GM12878 (cell line): ENCODE results near the gene CARD9. TPM values are rescaled to one million over a fixed set of nuclear protein-coding genes. Genes with fewer than 3 reads are reported as not detected.

Experiments
- ATAC-seq: fragments of 200-7000 bp; cut with Tn5 transposase; 3 replicates; pipeline ENCODE4 v1.9.1; 2020; ENCODE audit warnings: mild to moderate bottlenecking, moderate library complexity
- BruUV-seq: library from RNA; stranded (reverse); fragments of 400-500 nt; replicated peaks from 2 replicates; lab custom pipeline; 2021; lab: Mats Ljungman, UMichigan
- CTCF ChIA-PET: fragments of 300-600 bp; sonication (Branson Sonifier 250); formaldehyde crosslinking; extraction: SDS; loops from one replicate; lab custom pipeline; 2021; ENCODE audit warnings: inconsistent platforms; lab: Yijun Ruan, JAX
- POLR2A ChIA-PET: fragments of 350-600 bp; formaldehyde crosslinking; extraction: SDS; loops from one replicate; lab custom pipeline; 2021; ENCODE audit warnings: inconsistent platforms; lab: Charles Lee
- RAD21 ChIA-PET: fragments of 300-600 bp; sonication (Branson Sonifier 250); formaldehyde crosslinking; loops from one replicate; lab custom pipeline; 2023; ENCODE audit warnings: antibody characterized with exemption; ENCODE audit not compliant: unreplicated experiment; lab: Charles Lee
- SMC1A ChIA-PET: fragments of 300-600 bp; sonication (Branson Sonifier 250); formaldehyde crosslinking; loops from one replicate; lab custom pipeline; 2023; ENCODE audit not compliant: unreplicated experiment, uncharacterized antibody; lab: Charles Lee
- DNase-seq: peaks from one replicate; pipeline ENCODE4 v3.0.0-alpha.2; 2011; ENCODE audit warnings: low read depth, low spot score
- FAIRE-seq: peaks from 3 replicates; lab custom pipeline; 2011; peaks lifted over from hg19 to GRCh38; lab: Jason Lieb, UNC
- H2AFZ ChIP-seq: 2 replicates; pipeline ENCODE4 v1.6.0; 2011; ENCODE audit warnings: low read depth, low read length, control low read depth; ENCODE audit not compliant: control insufficient read depth
- H3K27ac ChIP-seq: 2 replicates; pipeline ENCODE4 v1.5.1; 2011; ENCODE audit warnings: control low read depth; ENCODE audit not compliant: control insufficient read depth, insufficient read depth
- H3K27me3 ChIP-seq, 2 experiments: replicated peaks in 1 of 2; 2 replicates each; pipeline versions ENCODE4 v1.6.0 to v1.6.1; 2011; ENCODE audit warnings: low read length in 1 of 2; ENCODE audit not compliant: control insufficient read depth in 2 of 2, insufficient read depth in 2 of 2
- H3K36me3 ChIP-seq, 2 experiments: 2 replicates each; pipeline ENCODE4 v1.5.1; 2011; ENCODE audit warnings: low read length in 1 of 2; ENCODE audit not compliant: control insufficient read depth in 2 of 2, insufficient read depth in 2 of 2
- H3K4me1 ChIP-seq: 2 replicates; pipeline ENCODE4 v1.6.1; 2011; ENCODE audit warnings: mild to moderate bottlenecking, low read length, moderate library complexity, mixed read lengths; ENCODE audit not compliant: control insufficient read depth, insufficient read depth
- H3K4me2 ChIP-seq: 2 replicates; pipeline ENCODE4 v1.6.0; 2011; ENCODE audit warnings: control low read depth; ENCODE audit not compliant: control insufficient read depth, insufficient read depth
- H3K4me3 ChIP-seq: fragments of 200-600 bp; sonication (generic); 2 replicates; pipeline ENCODE4 v1.5.1; 2016
- H3K79me2 ChIP-seq: 2 replicates; pipeline ENCODE4 v1.6.0; 2011; ENCODE audit warnings: low read length; ENCODE audit not compliant: control insufficient read depth, insufficient read depth
- H3K9ac ChIP-seq: 2 replicates; pipeline ENCODE4 v1.8.0; 2011; ENCODE audit warnings: low read length, control low read depth, mixed read lengths; ENCODE audit not compliant: control insufficient read depth, insufficient read depth
- H3K9me3 ChIP-seq: replicated peaks from 3 replicates; pipeline ENCODE4 v1.5.1; 2011; ENCODE audit warnings: mild to moderate bottlenecking, low read length; ENCODE audit not compliant: control insufficient read depth, insufficient read depth
- H4K20me1 ChIP-seq: 2 replicates; pipeline ENCODE4 v1.6.0; 2011; ENCODE audit not compliant: control insufficient read depth, insufficient read depth
- CBX5 ChIP-seq: sonication (generic); IDR thresholded peaks from 2 replicates; pipeline ENCODE4 v1.6.1; 2016; ENCODE audit warnings: low read depth, moderate library complexity, mild to moderate bottlenecking, inconsistent platforms
- FOXM1 ChIP-seq: IDR thresholded peaks from 2 replicates; pipeline ENCODE4 v1.6.1; 2012; ENCODE audit warnings: low read depth, mild to moderate bottlenecking, inconsistent platforms, low read length, moderate library complexity
- HDGF ChIP-seq: fragments of 450-650 bp; IDR thresholded peaks from 2 replicates; pipeline ENCODE4 v1.6.1; 2016; ENCODE audit warnings: antibody characterized with exemption
- NBN ChIP-seq: fragments of 450-650 bp; IDR thresholded peaks from 2 replicates; pipeline ENCODE4 v1.6.1; 2016
- NFXL1 ChIP-seq: fragments of 450-650 bp; IDR thresholded peaks from 2 replicates; pipeline ENCODE4 v1.6.1; 2017; ENCODE audit warnings: antibody characterized with exemption, mild to moderate bottlenecking, borderline replicate concordance
- POU2F2 ChIP-seq: IDR thresholded peaks from 3 replicates; pipeline ENCODE4 v1.6.1; 2011; ENCODE audit warnings: low read depth, mild to moderate bottlenecking, low read length, borderline replicate concordance
- TBL1XR1 ChIP-seq: IDR thresholded peaks from 2 replicates; pipeline ENCODE4 v1.6.1; 2012; ENCODE audit warnings: low read depth, low read length, improper control_type of control experiment
- ZNF384 ChIP-seq: IDR thresholded peaks from 2 replicates; pipeline ENCODE4 v1.6.1; 2012; ENCODE audit warnings: low read depth, mild to moderate bottlenecking, low read length, improper control_type of control experiment, borderline replicate concordance
- WGBS: methylation state at CpG from one replicate; pipeline ENCODE4 v1.1.6; 2016; ENCODE audit warnings: low lambda C conversion rate; ENCODE audit not compliant: insufficient replicate concordance, insufficient coverage; ENCODE audit errors: missing lambda C conversion rate; 5-methylcytosine and 5-hydroxymethylcytosine counted together
- in situ Hi-C: fragments of 300-500 bp; cut with MboI; formaldehyde crosslinking; loops from 9 replicates; pipeline ENCODE4 v1.14.3; 2018; ENCODE audit warnings: mixed read lengths
- intact Hi-C: fragments of 100-400 bp; cut with micrococcal nuclease; formaldehyde crosslinking; loops from one replicate; pipeline ENCODE4 v1.14.2; 2022; ENCODE audit not compliant: unreplicated experiment
- polyA plus RNA-seq, 11 experiments: library from polyadenylated mRNA; depleted of rRNA in 4 of 11; unstranded in 6 of 11; stranded (reverse) in 5 of 11; fragments of >200 nt; fragmentation: Nextera tagmentation in 4 of 11; fragmentation: Illumina TruSeq in 1 of 11; extraction: Ambion mirVana in 4 of 11; extraction: Trizol in 1 of 11; gene quantifications; 1 replicate in 1 of 11; 2 replicates in 10 of 11; pipeline versions ENCODE4 v1.2.1 to v1.2.3, GENCODE V29; 2011 to 2016; ENCODE audit warnings: inconsistent platforms in 2 of 11, missing spikeins in 2 of 11, low read depth in 1 of 11
- total RNA-seq, 4 experiments: library from RNA; depleted of rRNA in 3 of 4; stranded (reverse); fragments of >200 nt in 3 of 4; fragmentation: Illumina TruSeq in 1 of 4; extraction: Trizol in 1 of 4; gene quantifications; 2 replicates each; pipeline versions ENCODE4 v1.2.1 to v1.2.3, GENCODE V29; 2013 to 2021
- TF ChIP-seq, protein P1 (sequence below): fragments of 450-650 bp; formaldehyde crosslinking; IDR thresholded peaks from 2 replicates; pipeline ENCODE4 v1.4.0; 2020; ENCODE audit warnings: mild to moderate bottlenecking, moderate library complexity
- TF ChIP-seq, protein P2 (sequence below): IDR thresholded peaks from 2 replicates; pipeline ENCODE4 v1.6.1; 2012; ENCODE audit warnings: low read depth, low read length, improper control_type of control experiment

Gene CARD9
- total and polyA plus RNA-seq, 10 of the 15 experiments (the other 5 are each of a cell fraction or from before 2014, with no cell fraction given), result 0.11 to 4.9 (median 1.8) TPM; not detected in 1

DNA sequence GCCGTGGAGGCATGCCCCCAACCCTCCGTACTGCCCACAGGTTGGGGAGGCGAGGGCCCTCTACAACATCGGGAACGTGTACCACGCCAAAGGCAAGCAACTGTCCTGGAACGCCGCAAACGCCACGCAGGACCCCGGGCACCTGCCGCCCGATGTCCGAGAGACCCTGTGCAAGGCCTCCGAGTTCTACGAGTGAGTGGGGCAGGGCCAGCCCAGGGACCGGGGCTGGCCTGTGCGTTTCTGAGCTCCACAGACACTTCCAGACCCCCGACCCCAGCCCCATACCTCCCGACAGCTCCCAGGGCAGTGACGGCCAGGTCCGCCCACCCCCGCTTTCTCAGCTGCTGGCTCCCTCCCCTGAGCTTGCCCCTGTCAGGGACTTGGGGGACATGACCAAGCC lies 36.6 kb downstream of the CARD9 start:
- Histone ChIP-seq H2AFZ (no peak overlapping the region), H3K9me3 (no peaks in the 10 kb centered on the region), H4K20me1 (no peaks in the 10 kb centered on the region), H3K36me3 (no peaks in the 10 kb centered on the region), H3K4me2 (no peak overlapping the region), H3K4me3 (no peak overlapping the region), H3K4me1 (no peaks in the 10 kb centered on the region), H3K79me2 (no peaks in the 10 kb centered on the region), H3K9ac (no peak overlapping the region), H3K27ac (no peak overlapping the region), H3K27me3 (no peaks in the 10 kb centered on the region)
- no TSS peak for BruUV-seq
- no peak for TF ChIP-seq NBN
- no peak for TF ChIP-seq HDGF
- TF ChIP-seq FOXM1, result no peak
- TF ChIP-seq, protein P1, sequence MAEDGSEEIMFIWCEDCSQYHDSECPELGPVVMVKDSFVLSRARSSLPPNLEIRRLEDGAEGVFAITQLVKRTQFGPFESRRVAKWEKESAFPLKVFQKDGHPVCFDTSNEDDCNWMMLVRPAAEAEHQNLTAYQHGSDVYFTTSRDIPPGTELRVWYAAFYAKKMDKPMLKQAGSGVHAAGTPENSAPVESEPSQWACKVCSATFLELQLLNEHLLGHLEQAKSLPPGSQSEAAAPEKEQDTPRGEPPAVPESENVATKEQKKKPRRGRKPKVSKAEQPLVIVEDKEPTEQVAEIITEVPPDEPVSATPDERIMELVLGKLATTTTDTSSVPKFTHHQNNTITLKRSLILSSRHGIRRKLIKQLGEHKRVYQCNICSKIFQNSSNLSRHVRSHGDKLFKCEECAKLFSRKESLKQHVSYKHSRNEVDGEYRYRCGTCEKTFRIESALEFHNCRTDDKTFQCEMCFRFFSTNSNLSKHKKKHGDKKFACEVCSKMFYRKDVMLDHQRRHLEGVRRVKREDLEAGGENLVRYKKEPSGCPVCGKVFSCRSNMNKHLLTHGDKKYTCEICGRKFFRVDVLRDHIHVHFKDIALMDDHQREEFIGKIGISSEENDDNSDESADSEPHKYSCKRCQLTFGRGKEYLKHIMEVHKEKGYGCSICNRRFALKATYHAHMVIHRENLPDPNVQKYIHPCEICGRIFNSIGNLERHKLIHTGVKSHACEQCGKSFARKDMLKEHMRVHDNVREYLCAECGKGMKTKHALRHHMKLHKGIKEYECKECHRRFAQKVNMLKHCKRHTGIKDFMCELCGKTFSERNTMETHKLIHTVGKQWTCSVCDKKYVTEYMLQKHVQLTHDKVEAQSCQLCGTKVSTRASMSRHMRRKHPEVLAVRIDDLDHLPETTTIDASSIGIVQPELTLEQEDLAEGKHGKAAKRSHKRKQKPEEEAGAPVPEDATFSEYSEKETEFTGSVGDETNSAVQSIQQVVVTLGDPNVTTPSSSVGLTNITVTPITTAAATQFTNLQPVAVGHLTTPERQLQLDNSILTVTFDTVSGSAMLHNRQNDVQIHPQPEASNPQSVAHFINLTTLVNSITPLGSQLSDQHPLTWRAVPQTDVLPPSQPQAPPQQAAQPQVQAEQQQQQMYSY, result no peak
- TF ChIP-seq TBL1XR1, result no peak
- TF ChIP-seq NFXL1, result no peak
- TF ChIP-seq POU2F2, result no peak
- no peak for TF ChIP-seq CBX5
- TF ChIP-seq, protein P2, sequence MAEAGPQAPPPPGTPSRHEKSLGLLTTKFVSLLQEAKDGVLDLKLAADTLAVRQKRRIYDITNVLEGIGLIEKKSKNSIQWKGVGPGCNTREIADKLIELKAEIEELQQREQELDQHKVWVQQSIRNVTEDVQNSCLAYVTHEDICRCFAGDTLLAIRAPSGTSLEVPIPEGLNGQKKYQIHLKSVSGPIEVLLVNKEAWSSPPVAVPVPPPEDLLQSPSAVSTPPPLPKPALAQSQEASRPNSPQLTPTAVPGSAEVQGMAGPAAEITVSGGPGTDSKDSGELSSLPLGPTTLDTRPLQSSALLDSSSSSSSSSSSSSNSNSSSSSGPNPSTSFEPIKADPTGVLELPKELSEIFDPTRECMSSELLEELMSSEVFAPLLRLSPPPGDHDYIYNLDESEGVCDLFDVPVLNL, result no peak
- TF ChIP-seq ZNF384, result no peak
- DNase-seq, result no peak
- intact Hi-C loops, result no loop called here
- no peak for ATAC-seq
- FAIRE-seq, result no peak
- ChIA-PET SMC1A (no interaction called here), RAD21 (no interaction called here), CTCF (interaction anchor here (2.0 kb wide), 1 partner anchor 64 kb away, joined by 8 read pairs; no protein-coding TSS in a partner anchor), POLR2A (interaction anchor here (0.6 kb wide), 1 partner anchor 285 kb away, joined by 3 read pairs; no protein-coding TSS in a partner anchor)
- WGBS, result 47% methylated on average over 19 of the region's 23 CpGs
- in situ Hi-C loops, result loop anchor here (5.0 kb wide), 1 partner anchor 60 kb away; no protein-coding TSS in a partner anchor
